ENCODE data around the gene SKP2.

Gene SKP2

GRCh38 chr5:36202521-36202961 is 50.6 kb downstream of the SKP2 start:
- DNase-seq: no peak

- DNase-seq: no peak
Observed at GRCh38 chr5:36205329-36205728, 53.4 kb downstream of the SKP2 start.

- no peak for DNase-seq
Observed at GRCh38 chr5:36206913-36207312, 55.0 kb downstream of the SKP2 start.

GRCh38 chr5:36208786-36209185 is 56.9 kb downstream of the SKP2 start:
- no peak for DNase-seq

- no peak for DNase-seq
Observed at GRCh38 chr5:36209664-36210063, 57.8 kb downstream of the SKP2 start.

GRCh38 chr5:36214436-36214835 is 62.5 kb downstream of the SKP2 start:
- DNase-seq: no peak

- no peak for DNase-seq
Observed at GRCh38 chr5:36215910-36216309, 64.0 kb downstream of the SKP2 start.

- DNase-seq: no peak
Observed at GRCh38 chr5:36217567-36217966, 65.7 kb downstream of the SKP2 start.

- DNase-seq: no peak
Observed at GRCh38 chr5:36217988-36218387, 66.1 kb downstream of the SKP2 start.

GRCh38 chr5:36222620-36223019 is 70.7 kb downstream of the SKP2 start:
- DNase-seq: no peak

GRCh38 chr5:36227046-36227445 is 75.1 kb downstream of the SKP2 start:
- DNase-seq: no peak

GRCh38 chr5:36228505-36228904 is 76.6 kb downstream of the SKP2 start:
- no peak for DNase-seq

- DNase-seq: no peak
Observed at GRCh38 chr5:36230151-36230790, 78.4 kb downstream of the SKP2 start.

- no peak for DNase-seq
Observed at GRCh38 chr5:36232533-36232932, 80.6 kb downstream of the SKP2 start.

All from activated effector memory CD4-positive, alpha-beta T cell treated with anti-CD3 and anti-CD28 coated beads, Interleukin-2, amount 50 U/mL, for 16 hours (primary cell).